Jurkat, Clone E6-1 (cell line): Measurements from ENCODE around the gene SNW1.
"Not testable (repeated sequence)": the region's sequence is repeated elsewhere in the genome, so short reads cannot be mapped to it uniquely, and the experiment has no call there.

Experiments used
- DNase-seq: peaks from one replicate; pipeline ENCODE4 v3.0.0-alpha.2; 2011; ENCODE audit warnings: low read depth, low spot score
- H3K4me3 ChIP-seq: 2 replicates; pipeline ENCODE4 v1.5.1; 2011; ENCODE audit warnings: mild to moderate bottlenecking, low read length, control low read depth, moderate library complexity

SNW1 gene

GRCh38 chr14:77761205-77761931, 412 bp upstream of the SNW1 start:
- DNase-seq, result no peak

GRCh38 chr14:77752799-77753516, 8.0 kb downstream of the SNW1 start:
- no peak overlapping the region for H3K4me3 ChIP-seq
- DNase-seq, result no peak

More at GRCh38 chr14:77761205-77761931, 412 bp upstream of the SNW1 start:
- H3K4me3 ChIP-seq, result peak overlapping the region; percentile 96

GRCh38 chr14:77752266-77752665, 8.7 kb downstream of the SNW1 start:
- no peak for DNase-seq
- no peak overlapping the region for H3K4me3 ChIP-seq

- DNase-seq, H3K4me3 ChIP-seq: not testable (repeated sequence)
Observed at GRCh38 chr14:77747425-77747824, 13.5 kb downstream of the SNW1 start.

- no peak overlapping the region for H3K4me3 ChIP-seq
- no peak for DNase-seq
Observed at GRCh38 chr14:77746064-77746702, 14.8 kb downstream of the SNW1 start.

GRCh38 chr14:77741438-77741837, 19.5 kb downstream of the SNW1 start:
- no peak for DNase-seq
- H3K4me3 ChIP-seq, result no peak overlapping the region

GRCh38 chr14:77738559-77739250, 22.3 kb downstream of the SNW1 start:
- no peak for DNase-seq
- H3K4me3 ChIP-seq, result no peak overlapping the region

- H3K4me3 ChIP-seq, result no peak overlapping the region
Observed at GRCh38 chr14:77730976-77731497, 29.9 kb downstream of the SNW1 start.

GRCh38 chr14:77722301-77722700, 38.7 kb downstream of the SNW1 start:
- no peak for DNase-seq
- H3K4me3 ChIP-seq, result no peak overlapping the region

More at GRCh38 chr14:77730976-77731497, 29.9 kb downstream of the SNW1 start:
- DNase-seq, result no peak

GRCh38 chr14:77721437-77721836, 39.5 kb downstream of the SNW1 start:
- DNase-seq, result no peak
- no peak overlapping the region for H3K4me3 ChIP-seq

GRCh38 chr14:77717608-77718305, 43.2 kb downstream of the SNW1 start:
- H3K4me3 ChIP-seq, result no peak overlapping the region
- DNase-seq, result no peak

- DNase-seq, result no peak
- H3K4me3 ChIP-seq, result no peak overlapping the region
Observed at GRCh38 chr14:77714926-77715325, 46.0 kb downstream of the SNW1 start.

GRCh38 chr14:77710364-77710763, 50.6 kb downstream of the SNW1 start:
- no peak overlapping the region for H3K4me3 ChIP-seq
- DNase-seq, result no peak

GRCh38 chr14:77709412-77709811, 51.5 kb downstream of the SNW1 start:
- peak overlapping the region; percentile 81 for H3K4me3 ChIP-seq
- no peak for DNase-seq

GRCh38 chr14:77708749-77709148, 52.2 kb downstream of the SNW1 start:
- peak overlapping the region; percentile 81 for H3K4me3 ChIP-seq
- DNase-seq, result no peak

GRCh38 chr14:77707724-77708408, 53.1 kb downstream of the SNW1 start, which contains the start of the genes ALKBH1 and SLIRP:
Gene ALKBH1 (minus strand): TSS chr14:77708023. CDS start chr14:77708004, 19 bp downstream.
Gene SLIRP (plus strand): TSS chr14:77708103. CDS start chr14:77708112, 9 bp downstream.
- peak within 1 kb of the TSS; percentile 81 for H3K4me3 ChIP-seq
- peak; percentile 78 for DNase-seq

- no peak for DNase-seq
- H3K4me3 ChIP-seq, result peak overlapping the region; percentile 81
Observed at GRCh38 chr14:77707355-77707723, 53.6 kb downstream of the SNW1 start.

- DNase-seq, result no peak
- H3K4me3 ChIP-seq, result no peak overlapping the region
Observed at GRCh38 chr14:77691259-77691658, 69.7 kb downstream of the SNW1 start.
